HUES64 (cell line): Measurements from ENCODE around the gene PIMREG.

Source experiments
- H3K27ac ChIP-seq: 2 replicates; pipeline ENCODE4 v1.7.0; 2013; ENCODE audit warnings: low read depth, low read length, inconsistent platforms
- H3K27me3 ChIP-seq: 2 replicates; pipeline ENCODE4 v1.6.1; 2013; ENCODE audit warnings: mild to moderate bottlenecking, low read length; ENCODE audit not compliant: insufficient read depth
- H3K36me3 ChIP-seq: 2 replicates; pipeline ENCODE4 v1.6.1; 2013; ENCODE audit warnings: mild to moderate bottlenecking, low read length; ENCODE audit not compliant: insufficient read depth
- H3K4me1 ChIP-seq: 2 replicates; pipeline ENCODE4 v1.6.1; 2013; ENCODE audit warnings: mild to moderate bottlenecking, low read length, moderate library complexity; ENCODE audit not compliant: insufficient read depth
- H3K4me3 ChIP-seq: 2 replicates; pipeline ENCODE4 v1.5.1; 2013; ENCODE audit warnings: mild to moderate bottlenecking, low read length, moderate library complexity
- H3K9ac ChIP-seq: 2 replicates; pipeline ENCODE4 v1.6.1; 2013; ENCODE audit warnings: mild to moderate bottlenecking, low read depth, low read length
- H3K9me3 ChIP-seq: 2 replicates; pipeline ENCODE4 v1.6.1; 2013; ENCODE audit warnings: low read depth, low read length; ENCODE audit not compliant: insufficient read depth
- WGBS: fragments of 150-250, 120-280 bp; methylation state at CpG from one replicate; pipeline ENCODE4 v1.1.7; 2013; ENCODE audit warnings: missing lambda C conversion rate; 5-methylcytosine and 5-hydroxymethylcytosine counted together

The PIMREG gene

DNA sequence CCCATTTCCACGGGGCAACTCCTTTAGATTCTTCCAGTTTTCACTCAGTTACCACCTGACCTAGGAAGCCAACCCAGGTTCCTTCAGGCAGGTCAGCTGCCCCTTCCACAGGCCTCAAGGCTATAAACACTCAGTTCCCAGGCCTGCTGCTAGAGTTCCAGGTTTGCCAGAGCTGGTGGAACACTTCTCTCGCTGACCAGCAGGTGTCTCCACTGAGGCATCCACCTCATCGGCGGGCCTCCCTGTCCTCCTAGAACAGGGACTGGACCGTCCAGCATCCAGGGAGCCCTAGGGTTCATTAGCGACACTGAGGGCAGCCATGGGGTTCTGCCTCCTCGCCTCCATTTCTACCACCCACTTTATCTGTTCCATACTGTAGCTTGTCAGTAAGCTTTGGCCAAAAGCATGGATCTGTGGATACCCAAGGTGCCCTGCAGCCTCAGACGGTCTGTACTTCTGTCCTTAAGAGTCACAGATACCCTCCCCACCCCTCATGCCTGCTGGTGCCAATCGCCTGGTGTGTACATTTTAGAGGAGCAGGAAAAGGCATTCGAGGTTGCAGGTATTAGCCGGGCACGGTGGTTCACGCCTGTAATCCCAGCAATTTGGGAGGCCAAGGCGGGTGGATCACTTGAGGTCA, 29.0 kb downstream of the PIMREG start:
- Histone ChIP-seq H3K36me3 (no peaks in the 10 kb centered on the region), H3K9ac (no peak overlapping the region), H3K4me3 (no peak overlapping the region), H3K9me3 (no peaks in the 10 kb centered on the region), H3K27ac (no peak overlapping the region), H3K27me3 (no peaks in the 10 kb centered on the region), H3K4me1 (peaks cover 21% of the 10 kb centered on the region; the same call in 1 of the 2 replicates)
- WGBS, result 49% methylated on average over 14 of the region's 14 CpGs

DNA sequence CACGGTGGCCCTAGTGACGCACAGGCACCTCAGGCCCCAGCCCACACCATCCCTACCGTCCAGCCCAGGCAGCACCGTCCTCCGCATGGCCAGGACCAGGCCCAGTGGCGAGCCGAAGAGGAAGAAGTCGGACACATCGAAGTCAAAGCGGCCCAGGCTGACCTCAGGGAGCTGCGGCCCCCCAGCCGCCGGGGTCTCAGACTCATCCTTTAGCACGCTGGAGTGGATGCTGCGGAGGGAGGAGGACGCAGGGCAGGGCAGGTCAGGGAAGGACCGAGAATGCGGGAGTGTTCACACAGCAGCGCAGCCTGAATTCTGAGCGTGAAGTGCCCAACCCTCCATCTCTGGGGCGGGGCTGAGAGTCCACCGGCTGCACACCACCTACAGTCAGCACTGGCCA, 30.1 kb downstream of the PIMREG start:
- peaks cover 21% of the 10 kb centered on the region; the same call in 1 of the 2 replicates for H3K4me1 ChIP-seq
- no peak overlapping the region for H3K4me3 ChIP-seq
- H3K9ac ChIP-seq, result no peak overlapping the region
- H3K36me3 ChIP-seq, result no peaks in the 10 kb centered on the region
- H3K27ac ChIP-seq, result no peak overlapping the region
- no peaks in the 10 kb centered on the region for H3K27me3 ChIP-seq
- 93% methylated on average over 22 of the region's 22 CpGs for WGBS
- H3K9me3 ChIP-seq, result no peaks in the 10 kb centered on the region

DNA sequence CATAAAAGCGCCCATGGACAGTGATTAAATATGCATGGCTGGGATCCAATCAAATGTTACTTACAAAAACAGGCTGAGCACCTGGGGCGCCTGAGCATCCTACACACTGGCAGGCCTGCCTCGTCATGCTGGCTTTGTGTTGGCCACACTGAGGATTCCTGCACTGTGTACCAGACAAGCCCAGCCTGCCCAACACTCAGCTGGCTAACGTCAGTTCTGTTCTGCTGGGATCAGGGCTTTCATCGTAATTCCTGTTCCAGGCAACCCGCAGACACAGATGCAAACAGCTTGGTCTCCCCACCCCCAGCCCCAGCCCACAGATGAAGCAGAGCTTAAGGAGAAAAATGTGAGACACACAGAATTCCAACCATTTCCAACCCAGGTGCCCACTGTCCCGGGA, 30.7 kb downstream of the PIMREG start:
- Histone ChIP-seq H3K9me3 (no peaks in the 10 kb centered on the region), H3K27ac (no peak overlapping the region)

DNA sequence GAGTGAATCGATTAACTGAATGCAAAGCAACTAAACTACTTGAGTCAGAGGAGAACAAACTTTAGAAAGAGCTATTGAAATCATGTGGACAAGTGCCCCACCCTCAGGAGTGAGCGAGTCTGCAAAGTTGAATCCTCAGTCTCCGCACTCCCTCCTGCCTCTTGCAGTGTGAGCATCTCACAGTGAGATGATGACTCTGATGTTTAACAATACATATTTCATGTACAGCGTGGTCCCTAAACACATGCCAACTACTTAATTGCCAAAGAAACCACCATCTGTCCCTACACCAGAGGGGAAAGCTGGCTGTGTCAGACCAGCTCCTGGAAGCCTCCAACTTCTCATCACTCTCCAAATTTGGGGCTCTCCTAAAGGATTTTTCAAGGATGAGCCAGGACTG, 31.2 kb downstream of the PIMREG start:
- H3K27ac ChIP-seq, result no peak overlapping the region
- H3K4me1 ChIP-seq, result peaks cover 23% of the 10 kb centered on the region; the same call in 1 of the 2 replicates
- WGBS, result 78% methylated on average over 4 of the region's 4 CpGs
- H3K9me3 ChIP-seq, result no peaks in the 10 kb centered on the region
- H3K27me3 ChIP-seq, result no peaks in the 10 kb centered on the region
- H3K36me3 ChIP-seq, result no peaks in the 10 kb centered on the region
- H3K9ac ChIP-seq, result no peak overlapping the region
- H3K4me3 ChIP-seq, result no peak overlapping the region

More for the DNA sequence above, 30.7 kb downstream of the PIMREG start:
- WGBS, result 75% methylated on average over 7 of the region's 7 CpGs
- Histone ChIP-seq H3K4me3 (no peak overlapping the region), H3K4me1 (peaks cover 21% of the 10 kb centered on the region; the same call in 1 of the 2 replicates), H3K9ac (no peak overlapping the region), H3K27me3 (no peaks in the 10 kb centered on the region), H3K36me3 (no peaks in the 10 kb centered on the region)

DNA sequence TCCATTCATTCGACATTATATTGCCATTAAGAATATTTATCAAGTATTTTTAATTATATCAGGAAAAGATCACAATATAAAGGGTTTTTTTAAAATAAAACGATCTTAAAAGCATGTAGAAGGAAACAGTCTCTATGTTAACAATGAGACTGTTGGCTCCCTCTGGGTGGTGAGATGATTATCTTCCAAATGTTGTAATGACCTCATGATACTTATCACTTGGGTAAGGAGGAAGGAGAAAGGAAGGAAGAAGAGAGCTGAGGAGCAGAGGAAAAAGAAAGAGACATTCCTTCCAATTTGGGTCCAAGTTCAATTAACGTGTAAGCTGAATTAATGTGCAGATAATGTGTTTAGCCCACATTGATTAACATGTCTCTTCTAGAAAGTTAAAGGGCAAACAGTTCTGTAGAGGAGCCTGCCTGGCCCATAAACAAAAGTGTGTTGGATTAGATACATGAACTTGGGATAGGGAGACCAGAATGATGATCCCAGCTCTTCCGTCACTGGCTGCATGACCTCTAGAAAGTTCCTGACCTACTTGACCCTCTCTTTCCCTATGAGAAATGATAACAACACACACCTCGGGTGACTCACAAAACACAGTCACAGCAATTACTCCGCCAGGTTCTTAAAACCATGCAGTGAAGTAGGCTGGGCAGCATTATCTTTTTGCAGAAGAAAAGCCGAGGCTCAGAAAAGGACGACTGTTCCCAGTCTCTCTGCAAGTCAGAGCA, 32.0 kb downstream of the PIMREG start:
- peaks cover 25% of the 10 kb centered on the region; the same call in 1 of the 2 replicates for H3K4me1 ChIP-seq
- no peaks in the 10 kb centered on the region for H3K9me3 ChIP-seq
- no peaks in the 10 kb centered on the region for H3K36me3 ChIP-seq
- H3K9ac ChIP-seq, result no peak overlapping the region
- no peak overlapping the region for H3K27ac ChIP-seq
- WGBS, result 82% methylated on average over 7 of the region's 8 CpGs
- no peak overlapping the region for H3K4me3 ChIP-seq
- H3K27me3 ChIP-seq, result no peaks in the 10 kb centered on the region

DNA sequence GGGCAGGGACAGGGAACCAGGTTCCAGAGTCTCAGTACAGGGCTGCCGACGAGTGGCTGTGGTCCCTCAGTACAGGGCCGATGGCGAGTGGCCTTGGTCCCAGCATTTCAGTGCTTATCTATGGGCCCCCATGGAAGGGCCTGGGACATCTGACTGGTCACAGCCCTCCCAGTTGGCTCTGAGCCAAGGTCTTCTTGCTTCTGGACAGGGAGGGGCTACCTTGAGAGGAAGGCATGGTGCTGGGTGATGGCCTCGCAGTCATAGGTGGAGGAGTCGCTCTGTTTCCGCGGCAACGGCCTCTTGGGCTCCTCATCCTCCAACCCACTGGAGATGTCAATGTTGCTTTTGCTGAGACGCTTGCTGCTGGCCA, 32.5 kb downstream of the PIMREG start:
- H3K36me3 ChIP-seq, result no peaks in the 10 kb centered on the region
- no peak overlapping the region for H3K27ac ChIP-seq
- peaks cover 19% of the 10 kb centered on the region; the same call in 1 of the 2 replicates for H3K4me1 ChIP-seq
- no peak overlapping the region for H3K4me3 ChIP-seq
- no peak overlapping the region for H3K9ac ChIP-seq
- WGBS, result 93% methylated on average over 10 of the region's 10 CpGs
- no peaks in the 10 kb centered on the region for H3K9me3 ChIP-seq
- H3K27me3 ChIP-seq, result no peaks in the 10 kb centered on the region

DNA sequence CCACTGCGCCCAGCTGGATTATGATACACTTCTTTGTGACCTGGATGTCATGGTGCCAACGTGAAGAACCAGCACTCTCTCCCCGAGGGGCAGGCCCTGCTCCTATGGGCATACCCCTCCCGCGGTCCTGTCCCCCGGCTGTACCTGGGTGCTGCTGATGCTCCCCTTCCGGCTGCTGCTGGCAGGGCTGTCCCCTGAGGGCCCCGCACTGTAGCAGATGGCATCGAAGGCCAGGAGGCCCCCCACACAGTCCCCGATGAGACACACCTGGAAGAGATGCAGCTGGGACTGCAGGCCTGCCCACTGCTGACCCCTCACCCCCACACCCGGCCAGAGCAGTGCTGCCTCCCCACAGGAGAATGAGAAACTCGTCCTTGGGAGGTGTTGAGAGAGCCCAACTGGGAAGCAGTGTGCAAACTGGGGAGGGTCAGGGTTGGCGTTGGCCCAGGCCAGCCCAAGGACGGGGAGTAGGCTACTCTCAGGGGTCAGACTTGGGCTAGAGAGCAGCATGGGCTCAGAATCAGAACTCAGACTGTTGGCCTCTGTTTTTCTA, 33.7 kb downstream of the PIMREG start:
- Histone ChIP-seq H3K27ac (no peak overlapping the region), H3K27me3 (no peaks in the 10 kb centered on the region), H3K4me1 (peaks cover 10% of the 10 kb centered on the region; the same call in 1 of the 2 replicates), H3K9ac (no peak overlapping the region), H3K9me3 (no peaks in the 10 kb centered on the region), H3K4me3 (no peak overlapping the region), H3K36me3 (no peaks in the 10 kb centered on the region)
- 91% methylated on average over 14 of the region's 14 CpGs for WGBS

DNA sequence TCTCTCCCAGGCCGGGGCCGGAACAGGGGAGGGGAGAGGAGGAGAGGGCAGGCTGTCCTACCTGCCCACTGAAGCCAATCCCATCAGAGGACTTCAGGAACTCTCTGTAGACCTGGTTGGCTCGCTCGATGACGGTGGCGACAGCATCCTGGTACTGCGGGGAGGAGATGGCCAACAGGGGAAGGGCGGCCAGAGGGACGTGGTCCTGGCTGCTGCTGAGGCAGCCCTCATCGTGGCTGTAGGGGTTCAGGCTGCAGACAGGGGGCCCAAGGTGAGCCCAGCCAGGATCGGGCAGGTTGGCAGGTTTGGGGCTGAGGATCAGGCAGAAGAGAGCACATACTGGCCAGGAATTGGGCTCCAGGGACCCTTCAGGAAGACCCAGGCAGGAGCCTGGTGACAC, 34.2 kb downstream of the PIMREG start:
- no peaks in the 10 kb centered on the region for H3K27me3 ChIP-seq
- no peak overlapping the region for H3K9ac ChIP-seq
- peaks cover 8% of the 10 kb centered on the region; the same call in 1 of the 2 replicates for H3K4me1 ChIP-seq
- H3K9me3 ChIP-seq, result no peaks in the 10 kb centered on the region
- WGBS, result 93% methylated on average over 11 of the region's 11 CpGs
- no peak overlapping the region for H3K27ac ChIP-seq
- H3K36me3 ChIP-seq, result no peaks in the 10 kb centered on the region
- H3K4me3 ChIP-seq, result no peak overlapping the region

DNA sequence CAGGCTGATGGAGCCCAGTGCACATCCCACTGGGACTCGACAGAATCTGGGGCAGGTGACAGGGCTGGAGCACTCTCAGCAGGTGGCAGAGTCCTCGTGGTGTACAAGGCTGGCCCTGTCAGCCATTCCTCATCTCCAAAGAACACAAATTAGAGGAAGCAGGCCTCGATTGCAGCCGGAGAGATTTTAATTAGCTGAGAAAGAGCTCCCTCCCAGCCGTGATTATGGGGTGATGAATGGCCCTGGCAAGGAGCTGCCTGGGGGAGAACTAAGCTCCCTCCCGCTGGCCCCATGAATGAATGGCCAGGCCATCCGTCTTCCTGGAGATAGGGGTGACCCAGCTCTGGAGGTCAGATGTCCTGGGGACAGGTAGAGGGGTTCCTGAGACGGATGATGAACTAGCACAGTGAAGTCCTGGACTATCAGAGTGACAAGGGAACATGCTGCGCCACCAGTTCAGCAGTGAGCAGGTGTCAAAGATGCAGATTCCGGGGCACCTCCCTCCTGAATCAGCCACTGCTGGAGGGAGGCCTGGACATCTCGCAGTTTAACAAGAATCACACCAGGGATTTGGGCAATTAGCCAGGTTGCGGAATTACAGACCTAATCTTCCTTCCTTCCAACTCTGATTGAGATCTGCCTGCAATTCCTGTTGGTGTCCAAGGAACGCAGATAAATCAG, 35.5 kb downstream of the PIMREG start:
- Histone ChIP-seq H3K9me3 (no peaks in the 10 kb centered on the region), H3K36me3 (no peaks in the 10 kb centered on the region), H3K27ac (no peak overlapping the region), H3K27me3 (no peaks in the 10 kb centered on the region), H3K4me1 (peaks cover 8% of the 10 kb centered on the region; the same call in 1 of the 2 replicates), H3K4me3 (no peak overlapping the region), H3K9ac (no peak overlapping the region)
- WGBS, result 83% methylated on average over 12 of the region's 13 CpGs

DNA sequence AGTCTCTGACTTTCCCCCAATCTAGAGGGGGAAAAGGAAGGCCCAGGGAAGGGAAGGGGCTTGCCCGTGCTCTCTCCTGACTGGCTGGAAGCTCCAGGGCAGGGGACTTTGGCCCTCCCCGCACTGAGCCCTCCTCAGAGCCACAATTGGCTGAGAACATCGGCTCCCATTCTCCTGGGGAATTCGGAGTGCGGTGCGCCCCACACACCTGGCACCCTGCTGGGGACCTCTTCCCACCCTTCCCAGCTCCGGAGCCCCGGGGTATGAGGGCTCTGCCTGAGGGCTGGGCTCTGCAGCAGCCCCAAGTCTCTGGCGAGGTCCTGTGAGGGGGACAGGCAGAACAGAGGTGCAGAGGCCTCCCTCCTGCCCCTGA, 36.0 kb downstream of the PIMREG start:
- no peaks in the 10 kb centered on the region for H3K27me3 ChIP-seq
- no peak overlapping the region for H3K27ac ChIP-seq
- no peaks in the 10 kb centered on the region for H3K36me3 ChIP-seq
- H3K9me3 ChIP-seq, result no peaks in the 10 kb centered on the region
- peaks cover 5% of the 10 kb centered on the region; the same call in 1 of the 2 replicates for H3K4me1 ChIP-seq
- 49% methylated on average over 9 of the region's 9 CpGs for WGBS
- H3K9ac ChIP-seq, result no peak overlapping the region
- no peak overlapping the region for H3K4me3 ChIP-seq

DNA sequence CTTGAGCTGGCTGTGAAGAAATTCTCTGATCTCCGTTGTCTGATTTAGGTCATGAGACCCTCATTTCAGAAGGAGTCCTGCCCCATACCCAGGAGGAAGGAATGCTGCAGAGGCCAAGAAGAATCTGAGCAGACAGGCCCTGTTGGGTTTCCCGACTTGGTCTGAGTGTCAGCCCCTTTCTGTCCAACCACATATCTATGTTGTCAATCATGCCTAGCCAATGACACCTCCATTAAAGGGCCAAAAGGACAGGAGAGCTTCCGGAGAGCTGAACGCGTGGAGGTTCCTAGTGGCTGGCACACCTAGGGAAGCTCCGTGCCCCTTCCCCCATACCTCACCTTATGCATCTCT, 37.8 kb downstream of the PIMREG start:
- Histone ChIP-seq H3K36me3 (no peaks in the 10 kb centered on the region), H3K4me1 (peaks cover 14% of the 10 kb centered on the region), H3K9me3 (no peaks in the 10 kb centered on the region), H3K27me3 (no peaks in the 10 kb centered on the region), H3K4me3 (no peak overlapping the region), H3K27ac (no peak overlapping the region), H3K9ac (no peak overlapping the region)
- WGBS, result 92% methylated on average over 6 of the region's 6 CpGs
